ENCODE measurements around the gene ANKRD40.
"Not testable (repeated sequence)": the region's sequence is repeated elsewhere in the genome, so short reads cannot be mapped to it uniquely, and the experiment has no call there.

The ANKRD40 gene

DNA sequence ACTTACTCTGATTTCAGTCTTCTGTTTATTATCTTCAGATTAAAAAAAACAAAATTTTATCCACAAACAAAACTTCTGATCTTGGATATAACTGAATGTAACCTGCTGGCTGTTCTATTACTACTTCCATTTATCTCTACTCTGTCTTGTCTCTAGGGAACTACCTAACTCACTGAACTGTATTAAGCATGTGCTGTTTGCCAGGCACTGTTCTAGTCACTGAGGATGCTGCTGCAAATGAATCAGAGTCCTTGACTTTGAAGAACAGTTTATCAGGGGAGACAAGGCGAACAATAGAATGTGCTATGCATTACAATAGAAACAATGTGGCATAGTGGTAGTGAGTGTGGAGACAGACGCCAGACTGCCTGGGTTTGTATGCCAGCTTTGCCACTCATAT lies 2.3 kb upstream of the ANKRD40 start:
- Histone ChIP-seq H3K79me2 (ENCODE audit: control insufficient read depth, low read length) (peaks cover 40% of the 10 kb centered on the region), H3K4me3 (ENCODE audit: low read length) (no peak overlapping the region), H3K27ac (ENCODE audit: low read depth, low read length) (no peak overlapping the region), H3K9me3 (ENCODE audit: control insufficient read depth, insufficient read depth, low read length) (no peaks in the 10 kb centered on the region), H3K27me3 (ENCODE audit: control insufficient read depth, low read length) (no peaks in the 10 kb centered on the region), H3F3A (ENCODE audit: control insufficient read depth, insufficient read depth) (peaks cover 10% of the 10 kb centered on the region), H4K20me1 (ENCODE audit: control insufficient read depth, insufficient read depth, low read depth, low read length) (no peaks in the 10 kb centered on the region), H3K4me2 (ENCODE audit: low read length) (peak overlapping the region; percentile 23; the same call in 1 of the 2 replicates), H3K36me3 (ENCODE audit: control insufficient read depth, low read length) (peaks cover 13% of the 10 kb centered on the region), H3K4me1 (ENCODE audit: control insufficient read depth, low read length) (peaks cover 38% of the 10 kb centered on the region), H3K9me2 (replicated peaks; ENCODE audit: control insufficient read depth, low read length) (no peaks in the 10 kb centered on the region)
- TF ChIP-seq, protein P1, sequence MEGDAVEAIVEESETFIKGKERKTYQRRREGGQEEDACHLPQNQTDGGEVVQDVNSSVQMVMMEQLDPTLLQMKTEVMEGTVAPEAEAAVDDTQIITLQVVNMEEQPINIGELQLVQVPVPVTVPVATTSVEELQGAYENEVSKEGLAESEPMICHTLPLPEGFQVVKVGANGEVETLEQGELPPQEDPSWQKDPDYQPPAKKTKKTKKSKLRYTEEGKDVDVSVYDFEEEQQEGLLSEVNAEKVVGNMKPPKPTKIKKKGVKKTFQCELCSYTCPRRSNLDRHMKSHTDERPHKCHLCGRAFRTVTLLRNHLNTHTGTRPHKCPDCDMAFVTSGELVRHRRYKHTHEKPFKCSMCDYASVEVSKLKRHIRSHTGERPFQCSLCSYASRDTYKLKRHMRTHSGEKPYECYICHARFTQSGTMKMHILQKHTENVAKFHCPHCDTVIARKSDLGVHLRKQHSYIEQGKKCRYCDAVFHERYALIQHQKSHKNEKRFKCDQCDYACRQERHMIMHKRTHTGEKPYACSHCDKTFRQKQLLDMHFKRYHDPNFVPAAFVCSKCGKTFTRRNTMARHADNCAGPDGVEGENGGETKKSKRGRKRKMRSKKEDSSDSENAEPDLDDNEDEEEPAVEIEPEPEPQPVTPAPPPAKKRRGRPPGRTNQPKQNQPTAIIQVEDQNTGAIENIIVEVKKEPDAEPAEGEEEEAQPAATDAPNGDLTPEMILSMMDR (IDR thresholded peaks at IDR 0.05; ENCODE audit: low read depth, low read length, poor library complexity, severe bottlenecking): no peak
- TF ChIP-seq EZH2phosphoT487 (IDR thresholded peaks at IDR 0.05; ENCODE audit: borderline replicate concordance, low read length): no peak

DNA sequence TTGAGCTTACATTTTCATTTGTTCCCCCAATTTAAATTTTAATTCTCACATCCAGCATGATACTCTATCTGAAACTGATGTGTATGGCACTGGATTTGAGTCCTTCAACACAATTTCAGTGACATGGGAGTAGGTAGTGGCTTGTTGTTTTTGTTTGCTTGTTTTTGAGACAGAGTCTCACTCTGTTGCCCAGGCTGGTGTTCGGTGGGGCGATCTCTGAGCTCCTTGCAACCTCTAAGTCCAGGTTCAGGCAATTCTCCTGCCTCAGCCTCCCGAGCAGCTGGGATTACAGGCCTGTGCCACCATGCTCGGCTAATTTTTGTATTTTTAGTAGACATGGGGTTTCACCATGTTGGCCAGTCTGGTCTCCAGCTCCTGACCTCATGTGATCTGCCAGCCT lies 1.3 kb upstream of the ANKRD40 start:
- H3K4me1 ChIP-seq (ENCODE audit: control insufficient read depth, low read length): peaks cover 38% of the 10 kb centered on the region
- H3K4me2 ChIP-seq (ENCODE audit: low read length): peak overlapping the region; percentile 89
- not testable (repeated sequence) for H3K9me3 ChIP-seq (ENCODE audit: control insufficient read depth, insufficient read depth, low read length); H3K9me2 ChIP-seq (replicated peaks; ENCODE audit: control insufficient read depth, low read length); H4K20me1 ChIP-seq (ENCODE audit: control insufficient read depth, insufficient read depth, low read depth, low read length); H3K27me3 ChIP-seq (ENCODE audit: control insufficient read depth, low read length)
- H3K4me3 ChIP-seq (ENCODE audit: low read length): peak overlapping the region; percentile 84
- peak overlapping the region; percentile 79 for H3K27ac ChIP-seq (ENCODE audit: low read depth, low read length)
- peaks cover 10% of the 10 kb centered on the region for H3F3A ChIP-seq (ENCODE audit: control insufficient read depth, insufficient read depth)
- H3K36me3 ChIP-seq (ENCODE audit: control insufficient read depth, low read length): peaks cover 23% of the 10 kb centered on the region
- H3K79me2 ChIP-seq (ENCODE audit: control insufficient read depth, low read length): peaks cover 50% of the 10 kb centered on the region

GRCh38 chr17:50708050-50709000 lies 611 bp upstream of the ANKRD40 start:
- H3K36me3 ChIP-seq (ENCODE audit: control insufficient read depth, low read length): peaks cover 30% of the 10 kb centered on the region
- H3F3A ChIP-seq (ENCODE audit: control insufficient read depth, insufficient read depth): peaks cover 10% of the 10 kb centered on the region
- peak overlapping the region; percentile 84 for H3K4me3 ChIP-seq (ENCODE audit: low read length)
- H3K27ac ChIP-seq (ENCODE audit: low read depth, low read length): peak overlapping the region; percentile 79
- H4K20me1 ChIP-seq (ENCODE audit: control insufficient read depth, insufficient read depth, low read depth, low read length): no peaks in the 10 kb centered on the region
- peaks cover 57% of the 10 kb centered on the region for H3K79me2 ChIP-seq (ENCODE audit: control insufficient read depth, low read length)
- H3K9me3 ChIP-seq (ENCODE audit: control insufficient read depth, insufficient read depth, low read length): no peaks in the 10 kb centered on the region
- peaks cover 38% of the 10 kb centered on the region for H3K4me1 ChIP-seq (ENCODE audit: control insufficient read depth, low read length)
- H3K9me2 ChIP-seq (replicated peaks; ENCODE audit: control insufficient read depth, low read length): no peaks in the 10 kb centered on the region
- TF ChIP-seq, protein P1 (IDR thresholded peaks at IDR 0.05; ENCODE audit: low read depth, low read length, poor library complexity, severe bottlenecking): no peak
- no peak for TF ChIP-seq EZH2phosphoT487 (IDR thresholded peaks at IDR 0.05; ENCODE audit: borderline replicate concordance, low read length)
- H3K4me2 ChIP-seq (ENCODE audit: low read length): peak overlapping the region; percentile 89
- no peaks in the 10 kb centered on the region for H3K27me3 ChIP-seq (ENCODE audit: control insufficient read depth, low read length)

- Histone ChIP-seq H4K20me1 (ENCODE audit: control insufficient read depth, insufficient read depth, low read depth, low read length) (no peaks in the 10 kb centered on the region; the same call in 1 of the 2 replicates), H3K36me3 (ENCODE audit: control insufficient read depth, low read length) (peaks cover 73% of the 10 kb centered on the region), H3K9me3 (ENCODE audit: control insufficient read depth, insufficient read depth, low read length) (no peaks in the 10 kb centered on the region), H3K79me2 (ENCODE audit: control insufficient read depth, low read length) (peaks cover 76% of the 10 kb centered on the region), H3K4me2 (ENCODE audit: low read length) (no peak overlapping the region), H3K9me2 (replicated peaks; ENCODE audit: control insufficient read depth, low read length) (no peaks in the 10 kb centered on the region), H3K27ac (ENCODE audit: low read depth, low read length) (no peak overlapping the region), H3K27me3 (ENCODE audit: control insufficient read depth, low read length) (no peaks in the 10 kb centered on the region), H3K4me3 (ENCODE audit: low read length) (no peak overlapping the region), H3K4me1 (ENCODE audit: control insufficient read depth, low read length) (peaks cover 12% of the 10 kb centered on the region), H3F3A (ENCODE audit: control insufficient read depth, insufficient read depth) (peaks cover 7% of the 10 kb centered on the region; the same call in 1 of the 2 replicates)
- no peak for TF ChIP-seq EZH2phosphoT487 (IDR thresholded peaks at IDR 0.05; ENCODE audit: borderline replicate concordance, low read length)
- TF ChIP-seq, protein P1 (IDR thresholded peaks at IDR 0.05; ENCODE audit: low read depth, low read length, poor library complexity, severe bottlenecking): no peak
Measured at GRCh38 chr17:50703162-50703561, 4.6 kb downstream of the ANKRD40 start.

All from DOHH2 (cell line).